ENCODE results near the gene SNX19.

The SNX19 gene

DNA sequence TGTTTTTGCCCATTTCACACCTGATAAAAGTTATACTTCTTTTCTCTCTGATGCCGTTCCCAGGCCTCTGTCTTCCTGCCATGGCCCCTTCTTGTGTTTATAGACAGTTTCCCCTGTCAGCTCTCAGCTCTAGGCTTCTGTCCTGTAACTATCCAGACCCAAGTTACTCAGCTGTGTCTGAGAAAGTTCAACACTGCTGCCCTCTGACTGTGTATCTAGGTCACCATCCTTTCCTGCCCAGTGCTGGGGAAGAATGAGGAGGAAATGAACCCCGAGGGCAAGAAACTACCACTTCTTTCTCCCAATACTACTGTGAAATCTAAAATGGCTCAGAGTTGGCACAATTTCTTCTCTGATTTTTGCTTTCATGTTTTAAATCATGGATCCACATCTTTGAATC lies 29.6 kb downstream of the SNX19 start:
- Histone ChIP-seq H4K20me1 (ENCODE audit: insufficient read depth, low read length) (no peaks in the 10 kb centered on the region), H3K36me3 (ENCODE audit: insufficient read depth, low read length) (peaks cover 54% of the 10 kb centered on the region), H3K4me1 (ENCODE audit: insufficient read depth, low read length, severe bottlenecking) (no peaks in the 10 kb centered on the region), H3F3A (ENCODE audit: insufficient read depth, low read length) (no peaks in the 10 kb centered on the region), H2AFZ (ENCODE audit: low read length) (no peak overlapping the region), H3K4me2 (ENCODE audit: low read length) (no peak overlapping the region), H3K9ac (ENCODE audit: low read length) (no peak overlapping the region), H3K27ac (ENCODE audit: low read depth, low read length, poor library complexity, severe bottlenecking) (no peak overlapping the region), H3K27me3 (ENCODE audit: insufficient read depth, low read length) (no peaks in the 10 kb centered on the region), H3K9me2 (ENCODE audit: low read depth, low read length) (no peaks in the 10 kb centered on the region), H3K4me3 (ENCODE audit: low read depth, low read length, poor library complexity, severe bottlenecking) (no peak overlapping the region), H3K9me3 (ENCODE audit: low read length) (no peaks in the 10 kb centered on the region), H3K79me2 (ENCODE audit: insufficient read depth, low read length) (no peaks in the 10 kb centered on the region)
- no peak for TF ChIP-seq EZH2 (IDR thresholded peaks at IDR 0.05; ENCODE audit: borderline replicate concordance, low read length)
- TF ChIP-seq, protein P1, sequence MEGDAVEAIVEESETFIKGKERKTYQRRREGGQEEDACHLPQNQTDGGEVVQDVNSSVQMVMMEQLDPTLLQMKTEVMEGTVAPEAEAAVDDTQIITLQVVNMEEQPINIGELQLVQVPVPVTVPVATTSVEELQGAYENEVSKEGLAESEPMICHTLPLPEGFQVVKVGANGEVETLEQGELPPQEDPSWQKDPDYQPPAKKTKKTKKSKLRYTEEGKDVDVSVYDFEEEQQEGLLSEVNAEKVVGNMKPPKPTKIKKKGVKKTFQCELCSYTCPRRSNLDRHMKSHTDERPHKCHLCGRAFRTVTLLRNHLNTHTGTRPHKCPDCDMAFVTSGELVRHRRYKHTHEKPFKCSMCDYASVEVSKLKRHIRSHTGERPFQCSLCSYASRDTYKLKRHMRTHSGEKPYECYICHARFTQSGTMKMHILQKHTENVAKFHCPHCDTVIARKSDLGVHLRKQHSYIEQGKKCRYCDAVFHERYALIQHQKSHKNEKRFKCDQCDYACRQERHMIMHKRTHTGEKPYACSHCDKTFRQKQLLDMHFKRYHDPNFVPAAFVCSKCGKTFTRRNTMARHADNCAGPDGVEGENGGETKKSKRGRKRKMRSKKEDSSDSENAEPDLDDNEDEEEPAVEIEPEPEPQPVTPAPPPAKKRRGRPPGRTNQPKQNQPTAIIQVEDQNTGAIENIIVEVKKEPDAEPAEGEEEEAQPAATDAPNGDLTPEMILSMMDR (IDR thresholded peaks at IDR 0.05; ENCODE audit: low read length) = no peak

DNA sequence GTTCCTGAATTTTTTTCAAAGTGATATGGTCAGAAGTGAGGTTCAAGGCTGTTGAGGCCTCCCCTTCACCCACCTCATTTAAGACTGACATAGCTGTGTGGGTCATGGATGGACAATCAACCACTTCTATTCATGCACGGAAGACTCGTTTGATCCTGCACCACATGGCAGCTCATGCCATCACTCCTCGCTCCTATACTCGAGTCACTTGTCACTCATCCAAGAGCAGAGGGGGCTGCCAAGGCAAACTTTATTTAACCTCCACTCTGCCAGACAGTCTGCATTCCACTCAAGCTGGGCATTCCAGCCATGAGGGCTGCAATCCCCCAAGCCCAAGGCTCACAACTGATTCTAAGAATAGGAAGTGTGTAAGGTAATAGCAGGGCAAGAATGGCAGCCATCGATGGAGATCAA lies 34.1 kb downstream of the SNX19 start:
- no peak for TF ChIP-seq EZH2 (IDR thresholded peaks at IDR 0.05; ENCODE audit: borderline replicate concordance, low read length)
- TF ChIP-seq, protein P1 (IDR thresholded peaks at IDR 0.05; ENCODE audit: low read length) = no peak
- Histone ChIP-seq H3K36me3 (ENCODE audit: insufficient read depth, low read length) (peaks cover 67% of the 10 kb centered on the region), H3F3A (ENCODE audit: insufficient read depth, low read length) (no peaks in the 10 kb centered on the region), H3K27me3 (ENCODE audit: insufficient read depth, low read length) (no peaks in the 10 kb centered on the region), H3K9me3 (ENCODE audit: low read length) (no peaks in the 10 kb centered on the region), H3K79me2 (ENCODE audit: insufficient read depth, low read length) (no peaks in the 10 kb centered on the region), H2AFZ (ENCODE audit: low read length) (no peak overlapping the region), H3K4me1 (ENCODE audit: insufficient read depth, low read length, severe bottlenecking) (no peaks in the 10 kb centered on the region), H3K4me3 (ENCODE audit: low read depth, low read length, poor library complexity, severe bottlenecking) (no peak overlapping the region), H3K4me2 (ENCODE audit: low read length) (no peak overlapping the region), H3K9ac (ENCODE audit: low read length) (no peak overlapping the region), H3K27ac (ENCODE audit: low read depth, low read length, poor library complexity, severe bottlenecking) (no peak overlapping the region), H3K9me2 (ENCODE audit: low read depth, low read length) (no peaks in the 10 kb centered on the region), H4K20me1 (ENCODE audit: insufficient read depth, low read length) (no peaks in the 10 kb centered on the region)

DNA sequence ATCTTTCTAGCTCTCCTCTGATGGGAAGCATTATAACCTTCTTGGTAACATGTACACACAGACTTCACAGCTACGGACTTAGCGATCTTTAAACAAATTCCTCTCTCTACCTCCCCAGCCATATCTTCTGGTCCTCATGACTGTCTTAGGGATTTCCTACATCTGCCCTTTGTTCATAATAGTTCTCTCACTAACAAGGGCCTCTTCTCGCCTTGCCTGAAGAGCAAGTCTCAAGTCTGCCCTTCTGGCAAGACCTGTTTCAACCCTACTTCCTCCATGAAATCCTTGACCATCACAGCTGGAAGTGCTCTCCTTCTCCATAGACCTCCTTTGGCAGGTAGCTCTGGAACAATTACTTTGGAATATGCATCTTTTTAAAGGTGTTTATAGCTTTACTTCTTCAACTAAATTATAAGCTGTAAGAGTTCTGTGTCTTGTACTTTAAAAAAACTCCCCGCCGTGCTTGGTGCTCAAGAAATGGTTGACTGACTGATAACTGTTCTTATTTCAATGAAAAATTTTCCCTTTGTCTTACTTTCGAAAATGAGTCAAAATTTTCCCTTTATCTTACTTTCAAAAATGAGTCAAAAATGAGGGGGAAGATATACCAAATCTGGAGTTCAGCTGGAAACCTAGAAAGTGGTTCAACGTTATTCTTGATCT lies 34.7 kb downstream of the SNX19 start:
- Histone ChIP-seq H2AFZ (ENCODE audit: low read length) (no peak overlapping the region), H3K4me3 (ENCODE audit: low read depth, low read length, poor library complexity, severe bottlenecking) (no peak overlapping the region), H3K4me2 (ENCODE audit: low read length) (no peak overlapping the region), H3K9me3 (ENCODE audit: low read length) (no peaks in the 10 kb centered on the region), H3K9ac (ENCODE audit: low read length) (no peak overlapping the region), H3K27me3 (ENCODE audit: insufficient read depth, low read length) (no peaks in the 10 kb centered on the region), H3K4me1 (ENCODE audit: insufficient read depth, low read length, severe bottlenecking) (no peaks in the 10 kb centered on the region), H3K79me2 (ENCODE audit: insufficient read depth, low read length) (no peaks in the 10 kb centered on the region), H3K9me2 (ENCODE audit: low read depth, low read length) (no peaks in the 10 kb centered on the region), H3K27ac (ENCODE audit: low read depth, low read length, poor library complexity, severe bottlenecking) (no peak overlapping the region), H3F3A (ENCODE audit: insufficient read depth, low read length) (no peaks in the 10 kb centered on the region), H3K36me3 (ENCODE audit: insufficient read depth, low read length) (peaks cover 70% of the 10 kb centered on the region), H4K20me1 (ENCODE audit: insufficient read depth, low read length) (no peaks in the 10 kb centered on the region)
- no peak for TF ChIP-seq EZH2 (IDR thresholded peaks at IDR 0.05; ENCODE audit: borderline replicate concordance, low read length)
- TF ChIP-seq, protein P1 (IDR thresholded peaks at IDR 0.05; ENCODE audit: low read length) = no peak

All from OCI-LY1 (cell line).